Skeletal muscle tissue (tissue), 4 donors: Measurements from ENCODE around the gene IGFBP5. TPM values are rescaled to one million over a fixed set of nuclear protein-coding genes. Genes with fewer than 3 reads are reported as not detected.

Experiments used
- H3K27ac ChIP-seq: one replicate; pipeline ENCODE4 v1.7.0; 2013; ENCODE audit warnings: mild to moderate bottlenecking, low read depth, low read length, inconsistent platforms
- H3K27me3 ChIP-seq, 3 donors: one replicate each; pipeline ENCODE4 v1.7.0; 2013; ENCODE audit warnings: low read length in 3 of 3; ENCODE audit not compliant: control insufficient read depth in 3 of 3, insufficient read depth in 3 of 3
- H3K36me3 ChIP-seq, 3 donors: one replicate each; pipeline ENCODE4 v1.7.0; 2013; ENCODE audit warnings: low read length in 3 of 3; ENCODE audit not compliant: control insufficient read depth in 3 of 3, insufficient read depth in 3 of 3
- H3K4me1 ChIP-seq, 3 donors: one replicate each; pipeline ENCODE4 v1.7.0; 2013; ENCODE audit warnings: low read length in 3 of 3, mild to moderate bottlenecking in 3 of 3; ENCODE audit not compliant: control insufficient read depth in 3 of 3, insufficient read depth in 3 of 3
- H3K4me3 ChIP-seq, 3 donors: one replicate each; pipeline ENCODE4 v1.7.0; 2013; ENCODE audit warnings: low read length in 3 of 3
- H3K9ac ChIP-seq, 3 donors: one replicate each; pipeline ENCODE4 v1.7.0; 2013; ENCODE audit warnings: low read length in 3 of 3, mild to moderate bottlenecking in 3 of 3, moderate library complexity in 2 of 3, low read depth in 1 of 3
- H3K9me3 ChIP-seq, 3 donors: one replicate each; pipeline ENCODE4 v1.7.0; 2013; ENCODE audit warnings: low read length in 3 of 3; ENCODE audit not compliant: control insufficient read depth in 3 of 3
- total RNA-seq: library from RNA; depleted of rRNA; stranded (reverse); fragments of >200 nt; gene quantifications from one replicate; pipeline ENCODE4 v1.2.3, GENCODE V29; 2014
- donor health status: Osteomylitis.

IGFBP5 gene
- total RNA-seq, 1 donor from 2014 or later, result 260 TPM

DNA sequence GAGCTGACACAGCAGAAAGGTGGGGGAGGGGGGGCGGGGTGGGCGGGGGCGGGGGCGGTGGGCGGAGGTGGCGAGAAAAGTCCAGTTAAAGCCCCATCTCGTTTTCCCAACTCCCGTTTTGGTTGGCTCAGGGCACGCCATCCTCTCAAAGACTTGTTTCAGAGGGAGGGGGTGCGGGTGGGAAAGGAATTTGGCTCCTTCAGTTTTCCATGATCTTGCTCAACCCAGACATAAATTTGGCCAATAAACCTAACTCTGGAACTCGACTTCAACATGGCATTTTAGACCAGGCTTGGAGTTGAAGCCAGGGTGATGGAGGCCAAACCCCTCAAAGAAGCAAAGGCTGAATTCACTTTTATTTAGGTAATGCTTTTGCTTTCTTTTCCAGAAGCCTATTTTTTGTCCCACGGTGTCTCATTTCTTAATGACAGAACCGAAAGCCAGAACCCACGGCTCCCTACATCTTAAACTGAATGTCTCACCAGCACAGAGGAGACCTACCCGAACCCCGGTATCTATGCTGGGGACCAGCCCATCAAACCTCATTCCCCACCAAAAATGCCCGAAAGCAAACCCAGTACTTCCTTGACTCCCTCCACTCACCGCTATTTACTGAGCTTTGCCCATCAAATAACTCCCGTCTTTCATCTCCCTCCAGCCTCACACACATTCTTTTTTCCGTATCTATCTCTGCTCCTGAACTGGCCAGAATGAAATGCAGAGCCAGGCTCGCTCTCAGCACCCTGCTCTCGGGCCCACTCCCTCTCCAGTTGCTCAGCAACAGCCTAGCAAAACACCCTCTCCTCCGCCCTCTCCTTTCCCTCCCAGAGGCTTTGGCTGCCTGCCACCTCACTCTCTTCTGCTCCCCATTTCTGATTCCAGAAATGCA is 4.3 kb downstream of the IGFBP5 start:
- Histone ChIP-seq H3K27ac (peak overlapping the region; percentile 84), H3K4me1 (peaks cover 63 to 73% (median 63%) of the 10 kb centered on the region in 3 donors), H3K4me3 (peak overlapping the region; percentile 59 to 82 (median 78)), H3K9ac (peak overlapping the region; percentile 69 to 80 (median 71)), H3K9me3 (no peaks in the 10 kb centered on the region), H3K27me3 (peaks cover 0 to 2% (median 0%) of the 10 kb centered on the region in 3 donors), H3K36me3 (peaks cover 7 to 29% (median 11%) of the 10 kb centered on the region in 3 donors)

DNA sequence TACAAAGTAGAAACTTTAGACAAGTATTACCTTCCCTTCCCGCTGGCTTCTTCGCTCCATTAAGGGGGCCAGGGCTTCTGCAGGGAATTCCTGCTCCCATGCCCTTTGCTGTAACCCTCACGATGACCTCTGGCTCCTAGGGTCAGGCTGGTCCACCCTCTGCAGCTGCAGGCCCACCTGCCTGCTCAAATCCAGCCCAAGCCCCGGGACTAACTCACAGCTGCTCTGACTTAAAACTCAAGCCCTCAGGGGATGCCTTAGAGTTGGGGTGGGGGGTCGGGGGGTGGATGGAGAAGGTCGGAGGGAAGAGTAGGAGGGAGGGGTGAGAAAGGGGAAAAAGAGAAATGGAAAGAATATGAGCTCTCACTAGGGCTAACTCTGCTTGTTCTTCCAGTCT is 4.9 kb downstream of the IGFBP5 start:
- peak overlapping the region in 2 of 3 donors; percentile 19 to 47 for H3K9ac ChIP-seq
- H3K4me3 ChIP-seq, result peak overlapping the region; percentile 26 to 42 (median 33)
- H3K36me3 ChIP-seq, result peaks cover 7 to 35% (median 11%) of the 10 kb centered on the region in 3 donors
- peak overlapping the region; percentile 54 for H3K27ac ChIP-seq
- H3K9me3 ChIP-seq, result no peaks in the 10 kb centered on the region
- peaks cover 64 to 73% (median 65%) of the 10 kb centered on the region in 3 donors for H3K4me1 ChIP-seq
- H3K27me3 ChIP-seq, result peaks cover 0 to 2% (median 0%) of the 10 kb centered on the region in 3 donors

DNA sequence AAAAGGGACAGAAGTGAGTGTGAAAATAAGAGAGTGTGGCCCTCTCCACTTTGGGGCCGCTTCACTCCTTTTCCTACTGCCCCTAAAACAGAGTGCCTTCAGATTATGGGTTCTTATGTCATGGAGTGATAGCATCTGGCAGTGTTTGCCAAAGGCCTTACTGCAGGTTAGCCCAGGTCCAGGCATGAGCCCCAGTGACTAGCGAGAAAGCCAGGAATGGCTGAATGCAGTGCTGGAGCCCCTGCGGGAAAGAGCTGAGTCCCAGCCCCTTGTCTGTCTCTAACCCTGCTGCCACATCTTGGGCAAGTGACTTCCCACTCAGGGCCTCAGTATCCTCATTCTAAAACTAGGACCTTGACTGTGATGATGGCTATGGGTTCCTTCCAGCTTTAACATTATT is 6.0 kb downstream of the IGFBP5 start:
- peak overlapping the region in 2 of 3 donors; percentile 36 to 62 for H3K9ac ChIP-seq

DNA sequence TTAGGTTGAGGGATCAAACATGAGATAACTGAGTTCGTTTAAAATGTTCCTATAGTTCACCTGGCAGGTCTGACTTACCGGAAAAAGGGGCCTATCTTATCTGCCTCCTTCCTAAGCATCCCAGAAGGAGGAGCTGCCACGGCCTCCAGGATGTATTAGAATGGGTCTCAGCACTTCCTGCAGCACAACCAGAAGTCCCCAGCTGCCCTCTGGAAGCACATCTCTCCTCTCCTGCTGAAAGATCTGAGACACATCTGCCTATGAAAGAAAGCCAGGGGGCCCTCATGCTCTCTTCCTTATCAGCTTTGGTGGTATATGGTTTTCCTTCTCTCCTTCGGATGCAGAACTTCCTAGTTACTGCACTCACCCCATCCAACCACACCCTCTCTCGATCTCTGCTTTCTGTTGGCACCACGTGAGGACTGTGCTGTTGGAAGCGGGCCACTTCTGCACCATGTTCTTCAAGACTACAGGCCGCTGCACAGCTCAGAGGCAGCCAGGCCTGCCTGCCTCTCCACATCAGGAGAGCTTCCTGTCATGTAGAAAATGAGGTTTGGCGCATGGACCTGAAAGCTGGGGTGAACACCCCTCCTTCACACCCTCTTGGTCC is 6.5 kb downstream of the IGFBP5 start:
- H3K27me3 ChIP-seq, result peaks cover 0 to 2% (median 0%) of the 10 kb centered on the region in 3 donors
- peak overlapping the region in 2 of 3 donors; percentile 11 to 54 for H3K4me3 ChIP-seq
- H3K9me3 ChIP-seq, result no peaks in the 10 kb centered on the region
- H3K36me3 ChIP-seq, result peaks cover 7 to 39% (median 11%) of the 10 kb centered on the region in 3 donors
- peaks cover 74 to 81% (median 78%) of the 10 kb centered on the region in 3 donors for H3K4me1 ChIP-seq
- H3K27ac ChIP-seq, result peak overlapping the region; percentile 54
- peak overlapping the region; percentile 15 to 62 (median 35) for H3K9ac ChIP-seq

More for the DNA sequence above, 6.0 kb downstream of the IGFBP5 start:
- peaks cover 7 to 37% (median 11%) of the 10 kb centered on the region in 3 donors for H3K36me3 ChIP-seq
- H3K27me3 ChIP-seq, result peaks cover 0 to 2% (median 0%) of the 10 kb centered on the region in 3 donors
- no peaks in the 10 kb centered on the region for H3K9me3 ChIP-seq
- H3K4me1 ChIP-seq, result peaks cover 71 to 80% (median 72%) of the 10 kb centered on the region in 3 donors
- peak overlapping the region; percentile 11 to 54 (median 26) for H3K4me3 ChIP-seq
- H3K27ac ChIP-seq, result peak overlapping the region; percentile 54

DNA sequence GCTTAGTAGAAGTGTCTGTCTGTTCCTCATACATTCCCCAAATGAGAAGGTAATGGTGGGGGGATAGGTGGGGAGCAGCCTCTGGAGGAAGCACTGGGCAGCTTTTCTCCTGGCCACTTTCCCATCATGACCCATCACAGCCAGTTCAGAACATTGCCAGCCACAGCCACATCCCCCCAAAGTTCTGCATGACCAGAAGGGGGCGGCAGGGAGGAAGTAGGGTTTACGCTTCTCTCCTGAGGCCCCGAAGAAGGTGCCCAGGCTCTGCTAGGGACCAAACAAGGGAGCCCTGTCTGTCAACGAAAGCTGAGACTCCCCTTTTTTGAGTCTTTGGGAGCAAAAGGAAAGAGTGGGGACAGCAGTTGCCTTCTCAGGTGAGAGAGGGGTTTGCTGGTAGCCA is 7.7 kb downstream of the IGFBP5 start:
- Histone ChIP-seq H3K9ac (peak overlapping the region in 2 of 3 donors; percentile 27 to 34), H3K36me3 (peaks cover 9 to 43% (median 11%) of the 10 kb centered on the region in 3 donors), H3K4me1 (peaks cover 80 to 87% (median 86%) of the 10 kb centered on the region in 3 donors), H3K27me3 (peaks cover 0 to 2% (median 0%) of the 10 kb centered on the region in 3 donors), H3K4me3 (no peak overlapping the region), H3K27ac (peak overlapping the region; percentile 65), H3K9me3 (no peaks in the 10 kb centered on the region)

DNA sequence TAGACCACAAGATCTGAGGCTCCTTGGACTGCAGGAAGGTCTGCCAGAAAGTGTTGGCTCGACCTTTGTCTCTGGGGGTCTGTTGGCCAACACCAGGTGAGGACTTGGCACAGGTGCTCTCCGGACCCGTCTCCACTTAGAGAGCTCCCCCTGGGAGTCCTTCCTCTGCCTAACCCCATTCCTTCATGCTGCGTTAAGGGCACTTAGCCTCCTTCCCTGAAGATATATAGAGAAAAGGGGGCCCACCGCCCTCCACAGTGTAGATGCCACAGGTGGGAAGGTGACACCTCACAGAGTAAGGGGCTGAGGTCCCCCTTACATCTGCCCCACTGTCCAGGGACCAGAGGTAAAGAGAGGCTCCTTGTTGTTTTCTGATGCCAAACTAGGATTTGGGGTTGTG is 8.2 kb downstream of the IGFBP5 start:
- H3K27ac ChIP-seq, result peak overlapping the region; percentile 65

DNA sequence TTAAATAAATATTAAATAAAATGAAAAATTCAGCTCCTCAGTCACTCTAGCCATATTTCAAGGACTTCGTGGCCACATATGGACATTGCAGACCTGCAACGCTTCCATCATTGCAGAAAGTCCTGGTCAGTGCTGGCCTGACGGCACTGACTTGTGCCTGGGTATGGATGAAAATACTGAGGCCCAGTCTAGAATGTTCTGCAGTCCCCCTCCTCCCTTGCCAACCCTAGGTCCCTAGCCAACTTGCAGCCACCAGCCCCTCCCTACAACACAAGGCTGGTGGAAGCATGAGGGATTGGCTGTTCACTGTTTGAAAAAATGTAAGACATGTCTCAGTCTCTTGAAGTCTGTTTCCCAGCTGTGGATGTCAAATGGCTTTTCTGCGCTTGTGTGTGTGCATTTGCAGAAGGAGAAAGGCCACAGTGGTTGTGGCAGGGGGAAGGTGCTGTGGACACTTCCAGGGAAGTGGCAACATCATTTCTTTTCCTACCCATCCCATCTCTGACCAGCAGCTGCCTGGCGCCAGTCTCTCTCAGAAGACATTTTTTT is 9.9 kb downstream of the IGFBP5 start:
- Histone ChIP-seq H3K36me3 (peaks cover 9 to 46% (median 11%) of the 10 kb centered on the region in 3 donors), H3K27ac (peak overlapping the region; percentile 78), H3K9me3 (no peaks in the 10 kb centered on the region), H3K27me3 (no peaks in the 10 kb centered on the region), H3K4me3 (no peak overlapping the region), H3K4me1 (peaks cover 90 to 94% (median 90%) of the 10 kb centered on the region in 3 donors), H3K9ac (peak overlapping the region in 1 of 3 donors; percentile 57)

More for the DNA sequence above, 8.2 kb downstream of the IGFBP5 start:
- Histone ChIP-seq H3K9ac (peak overlapping the region; percentile 24 to 34 (median 26)), H3K27me3 (peaks cover 0 to 2% (median 0%) of the 10 kb centered on the region in 3 donors), H3K9me3 (no peaks in the 10 kb centered on the region), H3K4me3 (peak overlapping the region in 1 of 3 donors; percentile 29), H3K36me3 (peaks cover 9 to 43% (median 11%) of the 10 kb centered on the region in 3 donors), H3K4me1 (peaks cover 80 to 90% (median 84%) of the 10 kb centered on the region in 3 donors)

DNA sequence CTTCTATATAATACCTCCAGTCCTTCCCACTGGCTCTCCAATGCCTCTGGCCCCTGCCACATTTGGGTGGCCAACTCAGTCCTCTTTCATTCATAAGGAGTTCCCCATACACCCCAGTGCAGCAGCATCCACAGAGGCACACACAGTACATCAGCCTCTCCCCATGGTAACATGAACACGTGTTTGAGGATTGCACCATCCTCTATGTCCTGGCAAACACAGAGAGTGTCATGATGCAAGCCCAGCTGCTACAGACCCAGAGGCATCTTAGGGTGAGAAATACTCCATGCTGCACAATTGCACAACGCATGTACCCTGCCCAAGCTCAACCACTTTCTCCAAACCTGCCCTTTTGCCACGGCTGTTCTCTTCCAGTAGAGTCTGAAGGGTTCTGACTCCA is 11.5 kb downstream of the IGFBP5 start:
- Histone ChIP-seq H3K27me3 (no peaks in the 10 kb centered on the region), H3K9me3 (no peaks in the 10 kb centered on the region), H3K27ac (peak overlapping the region; percentile 98), H3K4me3 (peak overlapping the region; percentile 17 to 31 (median 17)), H3K4me1 (peaks cover 90 to 94% (median 90%) of the 10 kb centered on the region in 3 donors), H3K9ac (peak overlapping the region in 1 of 3 donors; percentile 47), H3K36me3 (peaks cover 3 to 40% (median 10%) of the 10 kb centered on the region in 3 donors)

DNA sequence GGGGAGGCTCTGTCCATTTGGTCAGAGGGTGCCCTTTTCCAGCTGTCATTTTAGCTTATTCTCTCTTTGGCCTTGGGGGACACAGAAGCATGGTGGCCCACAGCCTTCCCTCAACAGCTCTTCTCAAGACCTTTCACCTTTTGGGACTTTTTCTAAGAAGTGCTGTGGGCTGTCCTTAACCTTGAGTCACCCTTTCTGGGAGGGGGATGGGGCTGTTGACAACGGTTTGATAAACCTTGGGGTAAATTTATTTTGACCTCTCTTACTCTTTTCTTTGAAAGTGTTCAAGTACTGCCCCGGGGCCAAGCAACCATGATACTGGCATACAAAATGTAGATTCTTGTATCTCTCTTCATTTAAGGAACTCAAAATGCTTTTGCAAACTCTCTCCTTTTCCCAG is 13.7 kb downstream of the IGFBP5 start:
- Histone ChIP-seq H3K27me3 (no peaks in the 10 kb centered on the region), H3K4me3 (peak overlapping the region in 1 of 3 donors; percentile 36), H3K27ac (peak overlapping the region; percentile 98), H3K4me1 (peaks cover 80 to 91% (median 87%) of the 10 kb centered on the region in 3 donors), H3K9me3 (no peaks in the 10 kb centered on the region), H3K9ac (peak overlapping the region in 2 of 3 donors; percentile 11 to 70), H3K36me3 (peaks cover 24 to 46% (median 25%) of the 10 kb centered on the region in 3 donors)
